Measurements from ENCODE around the gene CKB. TPM values are rescaled to one million over a fixed set of nuclear protein-coding genes. Genes with fewer than 3 reads are reported as not detected.

CKB gene
- total and polyA plus RNA-seq, 4 donors, result 9.0 to 32.9 (median 20.4) TPM

DNA sequence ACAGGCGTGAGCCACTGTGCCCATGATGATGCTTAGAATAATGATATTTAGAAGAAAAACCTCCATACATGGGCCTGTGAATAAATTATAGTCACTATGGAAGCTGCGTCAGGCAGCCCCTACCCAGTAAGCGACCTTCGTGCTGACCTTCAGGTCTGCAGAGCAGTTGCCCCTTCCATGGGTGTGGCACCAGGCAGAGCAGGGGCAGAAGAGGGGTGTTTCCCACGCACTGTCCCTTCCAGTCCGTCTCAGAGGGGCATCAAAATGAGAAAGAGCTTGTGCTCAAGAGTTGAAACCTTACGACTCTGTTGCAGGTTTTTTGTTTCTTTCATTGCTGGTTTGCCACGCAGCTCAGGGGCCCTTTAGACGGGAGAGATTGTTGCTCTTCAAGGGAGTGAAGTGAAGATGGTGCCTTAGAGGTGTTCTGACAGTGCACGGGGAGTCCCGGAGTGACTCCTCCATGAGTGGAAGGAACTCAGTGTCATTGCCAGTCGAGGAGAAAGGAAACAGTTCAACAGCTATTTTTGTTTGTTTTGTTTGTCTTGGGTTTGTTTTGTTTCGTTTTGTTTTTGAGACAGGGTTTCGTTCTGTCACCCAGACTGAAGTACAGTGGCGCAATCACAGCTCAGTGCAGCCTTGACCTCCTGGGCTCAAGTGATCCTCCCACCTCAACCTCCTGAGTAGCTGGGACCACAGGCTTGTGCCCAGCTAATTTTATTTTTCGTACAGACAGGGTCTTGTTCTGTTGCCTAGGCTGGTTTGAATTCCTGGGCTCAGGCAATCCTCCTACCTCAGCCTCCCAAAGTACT is 13.9 kb downstream of the CKB start:
- Histone ChIP-seq H3K36me3 (ENCODE audit: control insufficient read depth in 4 of 4, insufficient read depth in 3 of 4, low read depth in 1 of 4, low read length in 3 of 4) (peaks cover 5 to 26% (median 18%) of the 10 kb centered on the region in 4 donors), H3K27ac (ENCODE audit: low read depth in 1 of 2, low read length in 2 of 2) (peak overlapping the region in 1 of 2 donors; percentile 13), H3K9ac (ENCODE audit: low read depth in 1 of 2, low read length in 2 of 2) (no peak overlapping the region), H3K4me1 (ENCODE audit: control insufficient read depth in 4 of 4, insufficient read depth in 4 of 4, low read length in 3 of 4) (peaks cover 0 to 6% (median 3%) of the 10 kb centered on the region in 4 donors), H3K27me3 (ENCODE audit: control insufficient read depth in 4 of 4, insufficient read depth in 4 of 4, low read length in 3 of 4) (no peaks in the 10 kb centered on the region), H3K9me3 (ENCODE audit: control insufficient read depth in 4 of 4, low read length in 3 of 4) (no peaks in the 10 kb centered on the region), H3K4me3 (ENCODE audit: low read depth in 1 of 3, low read length in 3 of 3) (no peak overlapping the region)
- WGBS, result 72% methylated on average over 16 of the region's 16 CpGs
- DNase-seq (ENCODE audit: low spot score), result no peak
- TF ChIP-seq RXRA (IDR thresholded peaks at IDR 0.05), result peak in 1 of 2 donors; percentile 17
- TF ChIP-seq TAF1 (conservative IDR thresholded peaks at IDR 0.05), result no peak

- no peak overlapping the region for H3K4me3 ChIP-seq (ENCODE audit: low read depth in 1 of 3, low read length in 3 of 3)
- peaks cover 0 to 6% (median 3%) of the 10 kb centered on the region in 4 donors for H3K4me1 ChIP-seq (ENCODE audit: control insufficient read depth in 4 of 4, insufficient read depth in 4 of 4, low read length in 3 of 4)
- no peak overlapping the region for H3K9ac ChIP-seq (ENCODE audit: low read depth in 1 of 2, low read length in 2 of 2)
- peaks cover 14 to 36% (median 21%) of the 10 kb centered on the region in 4 donors for H3K36me3 ChIP-seq (ENCODE audit: control insufficient read depth in 4 of 4, insufficient read depth in 3 of 4, low read depth in 1 of 4, low read length in 3 of 4)
- no peak for TF ChIP-seq EGR1 (IDR thresholded peaks at IDR 0.05; ENCODE audit: low read depth in 2 of 2)
- TF ChIP-seq HNF4A (conservative IDR thresholded peaks at IDR 0.05), result no peak
- TF ChIP-seq, protein P1, sequence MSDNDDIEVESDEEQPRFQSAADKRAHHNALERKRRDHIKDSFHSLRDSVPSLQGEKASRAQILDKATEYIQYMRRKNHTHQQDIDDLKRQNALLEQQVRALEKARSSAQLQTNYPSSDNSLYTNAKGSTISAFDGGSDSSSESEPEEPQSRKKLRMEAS (IDR thresholded peaks at IDR 0.05), result no peak
- no peaks in the 10 kb centered on the region for H3K9me3 ChIP-seq (ENCODE audit: control insufficient read depth in 4 of 4, low read length in 3 of 4)
- no peak for DNase-seq (ENCODE audit: low spot score)
- H3K27ac ChIP-seq (ENCODE audit: low read depth in 1 of 2, low read length in 2 of 2), result no peak overlapping the region
- 81% methylated on average over 3 of the region's 3 CpGs for WGBS
- no peaks in the 10 kb centered on the region for H3K27me3 ChIP-seq (ENCODE audit: control insufficient read depth in 4 of 4, insufficient read depth in 4 of 4, low read length in 3 of 4)
Measured at GRCh38 chr14:103507751-103508150, 14.9 kb downstream of the CKB start.

GRCh38 chr14:103504991-103505565 is 17.6 kb downstream of the CKB start:
- TF ChIP-seq YY1 (IDR thresholded peaks at IDR 0.05) (no peak), GABPA (IDR thresholded peaks at IDR 0.05 in 1 of 2, conservative IDR thresholded peaks at IDR 0.05 in 1 of 2) (no peak), TAF1 (conservative IDR thresholded peaks at IDR 0.05) (no peak), FOXA1 (IDR thresholded peaks at IDR 0.05) (no peak), NR2F2 (IDR thresholded peaks at IDR 0.05) (no peak), EGR1 (IDR thresholded peaks at IDR 0.05; ENCODE audit: low read depth in 2 of 2) (no peak)
- TF ChIP-seq, protein P2, sequence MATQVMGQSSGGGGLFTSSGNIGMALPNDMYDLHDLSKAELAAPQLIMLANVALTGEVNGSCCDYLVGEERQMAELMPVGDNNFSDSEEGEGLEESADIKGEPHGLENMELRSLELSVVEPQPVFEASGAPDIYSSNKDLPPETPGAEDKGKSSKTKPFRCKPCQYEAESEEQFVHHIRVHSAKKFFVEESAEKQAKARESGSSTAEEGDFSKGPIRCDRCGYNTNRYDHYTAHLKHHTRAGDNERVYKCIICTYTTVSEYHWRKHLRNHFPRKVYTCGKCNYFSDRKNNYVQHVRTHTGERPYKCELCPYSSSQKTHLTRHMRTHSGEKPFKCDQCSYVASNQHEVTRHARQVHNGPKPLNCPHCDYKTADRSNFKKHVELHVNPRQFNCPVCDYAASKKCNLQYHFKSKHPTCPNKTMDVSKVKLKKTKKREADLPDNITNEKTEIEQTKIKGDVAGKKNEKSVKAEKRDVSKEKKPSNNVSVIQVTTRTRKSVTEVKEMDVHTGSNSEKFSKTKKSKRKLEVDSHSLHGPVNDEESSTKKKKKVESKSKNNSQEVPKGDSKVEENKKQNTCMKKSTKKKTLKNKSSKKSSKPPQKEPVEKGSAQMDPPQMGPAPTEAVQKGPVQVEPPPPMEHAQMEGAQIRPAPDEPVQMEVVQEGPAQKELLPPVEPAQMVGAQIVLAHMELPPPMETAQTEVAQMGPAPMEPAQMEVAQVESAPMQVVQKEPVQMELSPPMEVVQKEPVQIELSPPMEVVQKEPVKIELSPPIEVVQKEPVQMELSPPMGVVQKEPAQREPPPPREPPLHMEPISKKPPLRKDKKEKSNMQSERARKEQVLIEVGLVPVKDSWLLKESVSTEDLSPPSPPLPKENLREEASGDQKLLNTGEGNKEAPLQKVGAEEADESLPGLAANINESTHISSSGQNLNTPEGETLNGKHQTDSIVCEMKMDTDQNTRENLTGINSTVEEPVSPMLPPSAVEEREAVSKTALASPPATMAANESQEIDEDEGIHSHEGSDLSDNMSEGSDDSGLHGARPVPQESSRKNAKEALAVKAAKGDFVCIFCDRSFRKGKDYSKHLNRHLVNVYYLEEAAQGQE (IDR thresholded peaks at IDR 0.05), result no peak
- TF ChIP-seq, protein P1 (IDR thresholded peaks at IDR 0.05), result no peak
- TF ChIP-seq, protein P3, sequence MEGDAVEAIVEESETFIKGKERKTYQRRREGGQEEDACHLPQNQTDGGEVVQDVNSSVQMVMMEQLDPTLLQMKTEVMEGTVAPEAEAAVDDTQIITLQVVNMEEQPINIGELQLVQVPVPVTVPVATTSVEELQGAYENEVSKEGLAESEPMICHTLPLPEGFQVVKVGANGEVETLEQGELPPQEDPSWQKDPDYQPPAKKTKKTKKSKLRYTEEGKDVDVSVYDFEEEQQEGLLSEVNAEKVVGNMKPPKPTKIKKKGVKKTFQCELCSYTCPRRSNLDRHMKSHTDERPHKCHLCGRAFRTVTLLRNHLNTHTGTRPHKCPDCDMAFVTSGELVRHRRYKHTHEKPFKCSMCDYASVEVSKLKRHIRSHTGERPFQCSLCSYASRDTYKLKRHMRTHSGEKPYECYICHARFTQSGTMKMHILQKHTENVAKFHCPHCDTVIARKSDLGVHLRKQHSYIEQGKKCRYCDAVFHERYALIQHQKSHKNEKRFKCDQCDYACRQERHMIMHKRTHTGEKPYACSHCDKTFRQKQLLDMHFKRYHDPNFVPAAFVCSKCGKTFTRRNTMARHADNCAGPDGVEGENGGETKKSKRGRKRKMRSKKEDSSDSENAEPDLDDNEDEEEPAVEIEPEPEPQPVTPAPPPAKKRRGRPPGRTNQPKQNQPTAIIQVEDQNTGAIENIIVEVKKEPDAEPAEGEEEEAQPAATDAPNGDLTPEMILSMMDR (IDR thresholded peaks at IDR 0.05; ENCODE audit: low read depth, low read length, missing input control), result no peak
- no peak overlapping the region for H3K27ac ChIP-seq (ENCODE audit: low read depth in 1 of 2, low read length in 2 of 2)
- no peak overlapping the region for H3K9ac ChIP-seq (ENCODE audit: low read depth in 1 of 2, low read length in 2 of 2)
- no peaks in the 10 kb centered on the region for H3K9me3 ChIP-seq (ENCODE audit: control insufficient read depth in 4 of 4, low read length in 3 of 4)
- H3K4me1 ChIP-seq (ENCODE audit: control insufficient read depth in 4 of 4, insufficient read depth in 4 of 4, low read length in 3 of 4), result peaks cover 1 to 5% (median 3%) of the 10 kb centered on the region in 4 donors
- 85% methylated on average over 8 of the region's 8 CpGs for WGBS
- no peaks in the 10 kb centered on the region for H3K27me3 ChIP-seq (ENCODE audit: control insufficient read depth in 4 of 4, insufficient read depth in 4 of 4, low read length in 3 of 4)
- peaks cover 7 to 49% (median 29%) of the 10 kb centered on the region in 4 donors for H3K36me3 ChIP-seq (ENCODE audit: control insufficient read depth in 4 of 4, insufficient read depth in 3 of 4, low read depth in 1 of 4, low read length in 3 of 4)
- H3K4me3 ChIP-seq (ENCODE audit: low read depth in 1 of 3, low read length in 3 of 3), result no peak overlapping the region
- no peak for DNase-seq (ENCODE audit: low spot score)

Data from liver (tissue), 9 donors.